NT2/D1 (cell line): ENCODE results near the gene FBXO47.

Source experiments
- DNase-seq: peaks from one replicate; pipeline ENCODE4 v3.0.0-alpha.2; 2011; ENCODE audit warnings: low read depth, low spot score
- H3K27me3 ChIP-seq: 2 replicates; pipeline ENCODE4 v1.6.0; 2011; ENCODE audit warnings: mild to moderate bottlenecking; ENCODE audit not compliant: insufficient read length, insufficient read depth
- H3K36me3 ChIP-seq: 2 replicates; pipeline ENCODE4 v1.6.1; 2011; ENCODE audit warnings: mild to moderate bottlenecking, low read length, mixed read lengths; ENCODE audit not compliant: insufficient read depth, insufficient read length
- H3K4me1 ChIP-seq: 2 replicates; pipeline ENCODE4 v1.5.1; 2011; ENCODE audit not compliant: insufficient read depth, insufficient read length
- H3K4me3 ChIP-seq: 2 replicates; pipeline ENCODE4 v1.5.1; 2011; ENCODE audit warnings: low read depth; ENCODE audit not compliant: insufficient read length
- H3K9ac ChIP-seq: 2 replicates; pipeline ENCODE4 v1.6.0; 2011; ENCODE audit warnings: low read depth; ENCODE audit not compliant: insufficient read length
- H3K9me3 ChIP-seq: 2 replicates; pipeline ENCODE4 v1.5.1; 2011; ENCODE audit warnings: mild to moderate bottlenecking, low read length; ENCODE audit not compliant: insufficient read depth
- SUZ12 ChIP-seq: IDR thresholded peaks from 2 replicates; pipeline ENCODE4 v1.6.1; 2011; ENCODE audit not compliant: insufficient read length, insufficient read depth; ENCODE audit errors: extremely low read depth
- YY1 ChIP-seq: IDR thresholded peaks from 2 replicates; pipeline ENCODE4 v1.6.1; 2011; ENCODE audit not compliant: insufficient read length, insufficient read depth
- ZNF274 ChIP-seq: IDR thresholded peaks from 2 replicates; pipeline ENCODE4 v1.6.1; 2011; ENCODE audit warnings: mild to moderate bottlenecking, low read depth, low read length

The FBXO47 gene

DNA sequence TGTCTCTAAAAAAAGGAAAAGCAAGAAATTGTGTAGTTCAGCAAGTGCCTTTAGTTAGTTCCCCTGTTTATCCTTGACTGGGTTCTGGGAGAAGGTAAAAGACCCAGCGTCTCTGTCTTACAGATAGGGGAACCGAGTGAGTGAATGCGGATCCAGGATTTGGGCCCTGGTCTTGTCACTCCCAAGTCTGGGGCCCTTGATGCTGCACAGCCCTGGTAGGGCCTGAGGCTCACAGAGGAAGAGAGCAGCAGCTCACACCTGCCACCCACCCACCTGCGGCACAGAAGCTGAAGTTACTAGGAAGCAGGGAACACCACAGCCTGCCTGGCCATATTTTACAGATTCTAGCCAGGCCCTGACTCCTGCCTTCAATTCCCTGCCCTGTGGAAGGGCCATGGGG lies 75.1 kb downstream of the FBXO47 start:
- DNase-seq: no peak
- TF ChIP-seq SUZ12: no peak
- TF ChIP-seq ZNF274: no peak
- no peak for TF ChIP-seq YY1
- Histone ChIP-seq H3K9ac (no peak overlapping the region), H3K27me3 (no peaks in the 10 kb centered on the region), H3K9me3 (no peaks in the 10 kb centered on the region), H3K4me1 (peaks cover 31% of the 10 kb centered on the region), H3K36me3 (peaks cover 94% of the 10 kb centered on the region), H3K4me3 (no peak overlapping the region)

- H3K9ac ChIP-seq: no peak overlapping the region
- TF ChIP-seq ZNF274 (no peak), YY1 (no peak), SUZ12 (no peak)
- peaks cover 26% of the 10 kb centered on the region for H3K4me1 ChIP-seq
- H3K9me3 ChIP-seq: no peaks in the 10 kb centered on the region
- no peak overlapping the region for H3K4me3 ChIP-seq
- no peaks in the 10 kb centered on the region for H3K27me3 ChIP-seq
- peaks cover 94% of the 10 kb centered on the region for H3K36me3 ChIP-seq
- DNase-seq: no peak
Observed at GRCh38 chr17:38891441-38891840, 75.8 kb downstream of the FBXO47 start.

- Histone ChIP-seq H3K27me3 (no peaks in the 10 kb centered on the region), H3K9me3 (no peaks in the 10 kb centered on the region), H3K36me3 (peaks cover 95% of the 10 kb centered on the region), H3K4me1 (peaks cover 30% of the 10 kb centered on the region), H3K9ac (no peak overlapping the region), H3K4me3 (no peak overlapping the region)
- DNase-seq: no peak
- TF ChIP-seq YY1 (no peak), SUZ12 (no peak), ZNF274 (no peak)
Observed at GRCh38 chr17:38890410-38890746, 76.8 kb downstream of the FBXO47 start.

GRCh38 chr17:38889745-38890409 lies 77.3 kb downstream of the FBXO47 start:
- Histone ChIP-seq H3K4me1 (peaks cover 35% of the 10 kb centered on the region), H3K9ac (no peak overlapping the region), H3K9me3 (no peaks in the 10 kb centered on the region), H3K4me3 (no peak overlapping the region), H3K27me3 (no peaks in the 10 kb centered on the region), H3K36me3 (peaks cover 95% of the 10 kb centered on the region)
- DNase-seq: no peak
- TF ChIP-seq YY1: no peak
- TF ChIP-seq ZNF274: no peak
- TF ChIP-seq SUZ12: no peak

GRCh38 chr17:38888842-38889241 lies 78.4 kb downstream of the FBXO47 start:
- H3K4me1 ChIP-seq: peaks cover 37% of the 10 kb centered on the region
- no peak for DNase-seq
- no peak overlapping the region for H3K4me3 ChIP-seq
- H3K36me3 ChIP-seq: peaks cover 87% of the 10 kb centered on the region
- no peaks in the 10 kb centered on the region for H3K27me3 ChIP-seq
- H3K9ac ChIP-seq: no peak overlapping the region
- H3K9me3 ChIP-seq: no peaks in the 10 kb centered on the region
- TF ChIP-seq SUZ12 (no peak), ZNF274 (no peak), YY1 (no peak)

DNA sequence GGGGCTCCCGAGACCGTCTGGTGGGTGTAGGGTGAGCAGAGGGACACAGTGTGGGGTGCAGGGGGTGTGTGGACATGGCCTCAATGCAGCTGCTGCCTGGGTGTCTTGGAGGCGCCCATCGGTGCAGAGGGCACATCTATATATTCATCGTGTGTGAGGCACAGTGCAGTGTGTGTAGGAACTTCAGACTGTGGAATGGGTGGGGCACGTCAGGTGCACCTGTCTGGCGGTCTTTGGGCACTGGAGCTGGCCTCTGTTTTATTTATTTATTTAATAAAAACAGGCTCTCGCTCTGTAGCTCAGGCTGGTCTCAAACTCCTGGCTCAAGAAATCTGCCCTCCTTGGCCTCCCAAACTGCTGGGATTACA lies 80.6 kb downstream of the FBXO47 start:
- peak overlapping the region; percentile 68 for H3K9ac ChIP-seq
- peaks cover 38% of the 10 kb centered on the region for H3K4me1 ChIP-seq
- H3K9me3 ChIP-seq: no peaks in the 10 kb centered on the region
- TF ChIP-seq ZNF274 (no peak), SUZ12 (no peak), YY1 (no peak)
- H3K36me3 ChIP-seq: peaks cover 86% of the 10 kb centered on the region
- no peaks in the 10 kb centered on the region for H3K27me3 ChIP-seq
- H3K4me3 ChIP-seq: no peak overlapping the region
- DNase-seq: no peak
